ENCODE measurements around the gene SPAG4. TPM values are rescaled to one million over a fixed set of nuclear protein-coding genes. Genes with fewer than 3 reads are reported as not detected.
A peak's percentile ranks its signal among the peaks of the same experiment; 100 is the strongest.

Gene SPAG4
- total and polyA plus RNA-seq, 10 of the 15 experiments (the other 5 are each of a cell fraction or from before 2014, with no cell fraction given) = 0.90 to 12.5 (median 2.4) TPM

DNA sequence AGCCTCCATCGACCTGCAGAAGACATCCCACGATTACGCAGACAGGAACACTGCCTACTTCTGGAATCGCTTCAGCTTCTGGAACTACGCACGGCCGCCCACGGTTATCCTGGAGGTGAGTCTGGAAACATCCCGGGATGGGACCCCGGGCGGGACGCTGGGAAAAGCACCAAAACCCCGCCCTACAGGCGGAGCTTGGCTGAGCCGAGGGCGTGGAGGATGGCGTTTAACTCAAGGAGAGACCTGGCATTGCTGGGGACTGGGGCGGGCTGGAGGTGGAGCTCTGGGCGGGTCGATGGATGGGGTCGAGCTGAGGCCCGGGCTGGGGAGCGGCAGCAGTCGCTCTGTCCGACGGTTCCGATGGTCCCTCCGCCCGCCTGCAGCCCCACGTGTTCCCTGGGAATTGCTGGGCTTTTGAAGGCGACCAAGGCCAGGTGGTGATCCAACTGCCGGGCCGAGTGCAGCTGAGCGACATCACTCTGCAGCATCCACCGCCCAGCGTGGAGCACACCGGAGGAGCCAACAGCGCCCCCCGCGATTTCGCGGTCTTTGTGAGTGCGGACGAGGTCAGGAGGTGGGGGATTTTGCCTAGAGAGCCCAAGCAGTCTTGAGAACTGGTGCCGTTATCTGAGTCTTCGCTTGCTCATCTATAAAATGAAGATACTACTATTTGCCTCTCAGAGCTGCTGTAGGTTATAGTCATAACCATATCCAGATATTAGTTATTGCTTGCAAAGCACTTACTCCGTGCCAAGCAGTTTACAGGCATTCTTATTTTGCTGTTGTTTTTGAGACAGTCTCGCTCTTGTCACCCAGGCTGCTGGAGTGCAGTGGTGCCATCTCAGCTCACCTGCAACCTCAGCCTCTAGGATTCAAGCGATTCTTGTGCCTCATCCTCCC is 3.8 kb downstream of the SPAG4 start (continued):
- TF ChIP-seq IRF4 (IDR thresholded peaks at IDR 0.05; ENCODE audit: low read depth, low read length) (peak; percentile 46; the same call in 1 of the 2 replicates), SMAD5 (IDR thresholded peaks at IDR 0.05; ENCODE audit: low read depth) (no peak), POLR2AphosphoS5 (IDR thresholded peaks at IDR 0.05; ENCODE audit: low read length) (peak; percentile 38; the same call in 1 of the 2 replicates)
- TF ChIP-seq, protein P1, sequence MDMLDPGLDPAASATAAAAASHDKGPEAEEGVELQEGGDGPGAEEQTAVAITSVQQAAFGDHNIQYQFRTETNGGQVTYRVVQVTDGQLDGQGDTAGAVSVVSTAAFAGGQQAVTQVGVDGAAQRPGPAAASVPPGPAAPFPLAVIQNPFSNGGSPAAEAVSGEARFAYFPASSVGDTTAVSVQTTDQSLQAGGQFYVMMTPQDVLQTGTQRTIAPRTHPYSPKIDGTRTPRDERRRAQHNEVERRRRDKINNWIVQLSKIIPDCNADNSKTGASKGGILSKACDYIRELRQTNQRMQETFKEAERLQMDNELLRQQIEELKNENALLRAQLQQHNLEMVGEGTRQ (IDR thresholded peaks at IDR 0.05; ENCODE audit: borderline replicate concordance, low read depth, low read length) = no peak
- TF ChIP-seq, protein P2, sequence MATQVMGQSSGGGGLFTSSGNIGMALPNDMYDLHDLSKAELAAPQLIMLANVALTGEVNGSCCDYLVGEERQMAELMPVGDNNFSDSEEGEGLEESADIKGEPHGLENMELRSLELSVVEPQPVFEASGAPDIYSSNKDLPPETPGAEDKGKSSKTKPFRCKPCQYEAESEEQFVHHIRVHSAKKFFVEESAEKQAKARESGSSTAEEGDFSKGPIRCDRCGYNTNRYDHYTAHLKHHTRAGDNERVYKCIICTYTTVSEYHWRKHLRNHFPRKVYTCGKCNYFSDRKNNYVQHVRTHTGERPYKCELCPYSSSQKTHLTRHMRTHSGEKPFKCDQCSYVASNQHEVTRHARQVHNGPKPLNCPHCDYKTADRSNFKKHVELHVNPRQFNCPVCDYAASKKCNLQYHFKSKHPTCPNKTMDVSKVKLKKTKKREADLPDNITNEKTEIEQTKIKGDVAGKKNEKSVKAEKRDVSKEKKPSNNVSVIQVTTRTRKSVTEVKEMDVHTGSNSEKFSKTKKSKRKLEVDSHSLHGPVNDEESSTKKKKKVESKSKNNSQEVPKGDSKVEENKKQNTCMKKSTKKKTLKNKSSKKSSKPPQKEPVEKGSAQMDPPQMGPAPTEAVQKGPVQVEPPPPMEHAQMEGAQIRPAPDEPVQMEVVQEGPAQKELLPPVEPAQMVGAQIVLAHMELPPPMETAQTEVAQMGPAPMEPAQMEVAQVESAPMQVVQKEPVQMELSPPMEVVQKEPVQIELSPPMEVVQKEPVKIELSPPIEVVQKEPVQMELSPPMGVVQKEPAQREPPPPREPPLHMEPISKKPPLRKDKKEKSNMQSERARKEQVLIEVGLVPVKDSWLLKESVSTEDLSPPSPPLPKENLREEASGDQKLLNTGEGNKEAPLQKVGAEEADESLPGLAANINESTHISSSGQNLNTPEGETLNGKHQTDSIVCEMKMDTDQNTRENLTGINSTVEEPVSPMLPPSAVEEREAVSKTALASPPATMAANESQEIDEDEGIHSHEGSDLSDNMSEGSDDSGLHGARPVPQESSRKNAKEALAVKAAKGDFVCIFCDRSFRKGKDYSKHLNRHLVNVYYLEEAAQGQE (IDR thresholded peaks at IDR 0.05; ENCODE audit: low read depth, low read length) = 0 out of 2 replicates have a peak, but pooled peaks have one; percentile 5

Data from GM12878 (cell line).